ENCODE data around the gene GRID1.
A peak's percentile ranks its signal among the peaks of the same experiment; 100 is the strongest.

GRID1 gene

GRCh38 chr10:86327954-86328725 lies 38.5 kb downstream of the GRID1 start:
- no peak overlapping the region for H3K4me3 ChIP-seq
- DNase-seq, result peak in 1 of 2 donors; percentile 25
- H3K36me3 ChIP-seq, result no peaks in the 10 kb centered on the region
- TF ChIP-seq CTCF (IDR thresholded peaks at IDR 0.05), result no peak
- no peaks in the 10 kb centered on the region for H3K27me3 ChIP-seq
- no peaks in the 10 kb centered on the region for H3K9me3 ChIP-seq
- H3K4me1 ChIP-seq, result no peaks in the 10 kb centered on the region
- H3K27ac ChIP-seq, result no peak overlapping the region
- intact Hi-C loops (cut with DNase I; ENCODE audit: low total_unique reads), result no loop called here

GRCh38 chr10:86325158-86325557 lies 41.4 kb downstream of the GRID1 start:
- Histone ChIP-seq H3K36me3 (no peaks in the 10 kb centered on the region), H3K27me3 (no peaks in the 10 kb centered on the region), H3K9me3 (no peaks in the 10 kb centered on the region), H3K4me1 (no peaks in the 10 kb centered on the region), H3K27ac (no peak overlapping the region), H3K4me3 (no peak overlapping the region)
- TF ChIP-seq CTCF (IDR thresholded peaks at IDR 0.05), result no peak
- no peak for DNase-seq
- intact Hi-C loops (cut with DNase I; ENCODE audit: low total_unique reads), result no loop called here

- Histone ChIP-seq H3K27ac (no peak overlapping the region), H3K4me3 (no peak overlapping the region), H3K27me3 (no peaks in the 10 kb centered on the region), H3K9me3 (no peaks in the 10 kb centered on the region), H3K36me3 (no peaks in the 10 kb centered on the region), H3K4me1 (no peaks in the 10 kb centered on the region)
- DNase-seq, result peak in 1 of 2 donors; percentile 29
- no peak for TF ChIP-seq CTCF (IDR thresholded peaks at IDR 0.05)
- intact Hi-C loops (cut with DNase I; ENCODE audit: low total_unique reads), result no loop called here
Observed at GRCh38 chr10:86321568-86321967, 45.0 kb downstream of the GRID1 start.

- H3K27me3 ChIP-seq, result no peaks in the 10 kb centered on the region
- peak in 1 of 2 donors; percentile 34 for DNase-seq
- TF ChIP-seq CTCF (IDR thresholded peaks at IDR 0.05), result no peak
- H3K9me3 ChIP-seq, result no peaks in the 10 kb centered on the region
- no peaks in the 10 kb centered on the region for H3K36me3 ChIP-seq
- H3K4me3 ChIP-seq, result no peak overlapping the region
- H3K27ac ChIP-seq, result no peak overlapping the region
- intact Hi-C loops (cut with DNase I; ENCODE audit: low total_unique reads), result no loop called here
- no peaks in the 10 kb centered on the region for H3K4me1 ChIP-seq
Observed at GRCh38 chr10:86319676-86320075, 46.9 kb downstream of the GRID1 start.

GRCh38 chr10:86317949-86318725 lies 48.5 kb downstream of the GRID1 start:
- Histone ChIP-seq H3K36me3 (no peaks in the 10 kb centered on the region), H3K27ac (no peak overlapping the region), H3K4me3 (no peak overlapping the region), H3K27me3 (no peaks in the 10 kb centered on the region), H3K9me3 (no peaks in the 10 kb centered on the region), H3K4me1 (no peaks in the 10 kb centered on the region)
- TF ChIP-seq CTCF (IDR thresholded peaks at IDR 0.05), result no peak
- DNase-seq, result peak in 1 of 2 donors; percentile 35
- intact Hi-C loops (cut with DNase I; ENCODE audit: low total_unique reads), result no loop called here
